ENCODE data around the gene CACNB4.

DNA sequence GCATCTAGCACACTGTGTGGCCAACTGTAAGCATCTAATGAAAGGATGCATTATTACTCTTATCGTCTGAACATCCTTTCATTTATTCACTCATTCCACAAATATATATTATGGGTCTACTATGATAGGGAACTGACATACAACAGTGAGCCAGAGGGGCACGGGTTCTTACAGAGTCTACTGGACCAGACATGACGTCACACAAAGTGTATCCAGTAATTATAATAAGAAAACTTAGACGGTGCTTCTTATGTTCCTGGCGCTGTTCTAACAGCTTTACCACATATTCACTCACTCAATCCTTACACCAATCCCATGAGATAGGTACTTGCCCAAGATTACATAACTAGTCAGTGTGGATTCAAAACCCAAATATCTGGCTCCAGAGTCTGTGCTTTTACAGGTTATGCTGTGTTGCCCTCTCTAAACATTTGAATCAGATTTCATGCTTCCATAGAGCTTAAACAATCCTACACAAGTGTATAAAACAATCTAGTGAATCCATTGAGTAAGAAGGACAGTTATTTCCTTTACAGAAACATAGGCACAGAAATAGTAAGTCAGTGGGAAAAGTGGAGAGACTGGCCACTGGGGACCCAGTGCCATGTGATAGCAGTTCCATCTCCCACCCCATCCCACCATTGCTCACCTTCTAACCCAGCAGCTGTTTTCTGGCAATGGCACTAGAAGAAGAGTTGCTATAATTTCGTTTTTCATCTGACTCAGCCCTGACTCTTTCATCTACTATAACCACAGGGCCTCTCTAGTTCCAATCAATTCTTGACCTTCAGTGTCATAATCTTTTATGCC lies 246.4 kb downstream of the CACNB4 start:
- TF ChIP-seq CTCF (conservative IDR thresholded peaks at IDR 0.05; ENCODE audit: low read depth, low read length) (no peak), POLR2A (IDR thresholded peaks at IDR 0.05; ENCODE audit: low read depth, low read length) (no peak), RAD21 (IDR thresholded peaks at IDR 0.05; ENCODE audit: low read length) (no peak), FOS (IDR thresholded peaks at IDR 0.05; ENCODE audit: low read depth, low read length) (no peak), BHLHE40 (IDR thresholded peaks at IDR 0.05; ENCODE audit: low read depth, low read length) (no peak), MAFK (IDR thresholded peaks at IDR 0.05; ENCODE audit: low read depth, low read length) (no peak), CEBPB (IDR thresholded peaks at IDR 0.05; ENCODE audit: low read depth, low read length) (no peak), MXI1 (IDR thresholded peaks at IDR 0.05; ENCODE audit: borderline replicate concordance, low read depth, low read length) (no peak)
